Neuronal stem cell (in vitro differentiated cells): ENCODE measurements around the gene ATP2B3.

Experiments
- DNase-seq: peaks from one replicate; pipeline ENCODE4 v3.0.0-alpha.2; 2013; ENCODE audit warnings: low spot score
- H2AFZ ChIP-seq: one replicate; pipeline ENCODE4 v1.6.1; 2013; ENCODE audit warnings: mild to moderate bottlenecking, low read length, inconsistent platforms
- H2AK5ac ChIP-seq: 2 replicates; pipeline ENCODE4 v1.6.1; 2013; ENCODE audit warnings: low read depth, mild to moderate bottlenecking, inconsistent platforms, low read length, moderate library complexity, mixed read lengths
- H2BK120ac ChIP-seq: 2 replicates; pipeline ENCODE4 v1.6.1; 2013; ENCODE audit warnings: low read depth, mild to moderate bottlenecking, inconsistent platforms, low read length, moderate library complexity, mixed read lengths
- H2BK12ac ChIP-seq: one replicate; pipeline ENCODE4 v1.6.1; 2013; ENCODE audit warnings: low read length, inconsistent platforms
- H2BK15ac ChIP-seq: 2 replicates; pipeline ENCODE4 v1.6.1; 2013; ENCODE audit warnings: mild to moderate bottlenecking, low read length, inconsistent platforms, mixed read lengths
- H2BK5ac ChIP-seq: one replicate; pipeline ENCODE4 v1.6.1; 2013; ENCODE audit warnings: inconsistent platforms, mild to moderate bottlenecking, low read length, moderate library complexity
- H3K14ac ChIP-seq: one replicate; pipeline ENCODE4 v1.6.1; 2013; ENCODE audit warnings: low read length, inconsistent platforms
- H3K18ac ChIP-seq: 2 replicates; pipeline ENCODE4 v1.6.1; 2013; ENCODE audit warnings: low read length, inconsistent platforms
- H3K23ac ChIP-seq: 2 replicates; pipeline ENCODE4 v1.6.1; 2013; ENCODE audit warnings: low read depth, mild to moderate bottlenecking, mixed read lengths, low read length, inconsistent platforms; ENCODE audit not compliant: poor library complexity
- H3K27ac ChIP-seq: replicated peaks from 3 replicates; pipeline ENCODE4 v1.5.1; 2013; ENCODE audit warnings: low read length, inconsistent platforms
- H3K27me3 ChIP-seq, 3 experiments: 2 replicates each; pipeline ENCODE4 v1.6.1; 2013; ENCODE audit warnings: low read length in 3 of 3, mild to moderate bottlenecking in 2 of 3, inconsistent platforms in 1 of 3, low read depth in 1 of 3, mixed read lengths in 1 of 3, moderate library complexity in 1 of 3; ENCODE audit not compliant: control insufficient read depth in 3 of 3, insufficient read depth in 3 of 3
- H3K36me3 ChIP-seq, 2 donors: replicated peaks in 1 of 2; 2 replicates each; pipeline ENCODE4 v1.6.1; 2013; ENCODE audit warnings: low read length in 2 of 2; ENCODE audit not compliant: control insufficient read depth in 2 of 2, insufficient read depth in 2 of 2
- H3K4ac ChIP-seq: 2 replicates; pipeline ENCODE4 v1.6.1; 2013; ENCODE audit warnings: inconsistent platforms, mild to moderate bottlenecking, low read length, moderate library complexity
- H3K4me1 ChIP-seq, 2 donors: 1 replicate in 1 of 2; 2 replicates in 1 of 2; pipeline ENCODE4 v1.6.1; 2013; ENCODE audit warnings: low read length in 2 of 2, low read depth in 1 of 2; ENCODE audit not compliant: control insufficient read depth in 2 of 2, insufficient read depth in 1 of 2
- H3K4me2 ChIP-seq: one replicate; pipeline ENCODE4 v1.6.1; 2013; ENCODE audit warnings: mild to moderate bottlenecking, low read length, inconsistent platforms; ENCODE audit not compliant: insufficient read depth, poor library complexity, severe bottlenecking
- H3K4me3 ChIP-seq, 2 donors: 2 replicates each; pipeline ENCODE4 v1.5.1; 2013; ENCODE audit warnings: low read length in 2 of 2, mild to moderate bottlenecking in 2 of 2, inconsistent platforms in 1 of 2, moderate library complexity in 1 of 2
- H3K79me1 ChIP-seq: one replicate; pipeline ENCODE4 v1.6.1; 2013; ENCODE audit warnings: low read depth, mild to moderate bottlenecking, inconsistent platforms, low read length, moderate library complexity
- H3K9ac ChIP-seq: one replicate; pipeline ENCODE4 v1.6.1; 2013; ENCODE audit warnings: mild to moderate bottlenecking, low read depth, low read length, inconsistent platforms; ENCODE audit not compliant: poor library complexity
- H3K9me3 ChIP-seq, 2 donors: replicated peaks in 1 of 2; 2 replicates each; pipeline versions ENCODE3 to v1.6.1; 2013; ENCODE audit warnings: low read length in 2 of 2, mild to moderate bottlenecking in 2 of 2, inconsistent platforms in 1 of 2, low read depth in 1 of 2, mixed read lengths in 1 of 2, moderate library complexity in 1 of 2; ENCODE audit not compliant: control insufficient read depth in 2 of 2, insufficient read depth in 1 of 2
- H4K8ac ChIP-seq: one replicate; pipeline ENCODE4 v1.6.1; 2013; ENCODE audit warnings: low read depth, mild to moderate bottlenecking, inconsistent platforms, low read length, moderate library complexity
- H4K91ac ChIP-seq: one replicate; pipeline ENCODE4 v1.6.1; 2013; ENCODE audit warnings: low read length, low read depth, mild to moderate bottlenecking, inconsistent platforms; ENCODE audit not compliant: poor library complexity
- WGBS, 2 donors: extraction: QIAGEN DNeasy Blood & Tissue Kit; methylation state at CpG; one replicate each; pipeline ENCODE4 v1.1.7; 2013; ENCODE audit warnings: missing lambda C conversion rate in 2 of 2, mixed read lengths in 1 of 2; ENCODE audit not compliant: insufficient read length in 2 of 2, insufficient replicate concordance in 1 of 2; ENCODE audit errors: extremely low coverage in 2 of 2; 5-methylcytosine and 5-hydroxymethylcytosine counted together

Gene ATP2B3

DNA sequence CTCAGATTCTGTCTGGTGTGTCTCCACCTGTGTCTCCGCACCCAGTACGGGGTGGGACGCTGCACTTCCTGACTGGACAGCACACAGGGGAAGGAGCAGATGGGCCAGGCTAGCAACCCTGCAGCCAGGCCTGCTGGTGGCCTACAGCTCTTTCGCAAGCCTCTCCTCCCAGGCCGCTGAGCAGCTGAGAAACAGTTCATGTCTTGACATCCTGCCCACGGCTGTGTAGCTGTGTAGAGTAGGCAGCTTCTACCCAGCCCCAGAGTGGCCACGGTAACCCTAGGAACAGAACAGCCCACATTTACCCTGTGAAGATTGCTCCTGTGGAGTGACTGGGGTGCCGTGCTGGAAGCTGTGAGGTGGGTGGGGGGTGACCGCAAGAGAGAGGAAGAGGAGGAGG lies 42.6 kb downstream of the ATP2B3 start:
- no peak overlapping the region for H3K14ac ChIP-seq
- H3K4ac ChIP-seq = no peak overlapping the region
- H4K8ac ChIP-seq = no peak overlapping the region
- H3K9me3 ChIP-seq = no peaks in the 10 kb centered on the region
- no peak overlapping the region for H3K4me2 ChIP-seq
- no peaks in the 10 kb centered on the region for H3K79me1 ChIP-seq
- H3K4me1 ChIP-seq = peaks cover 0 to 2% of the 10 kb centered on the region in 2 donors
- no peaks in the 10 kb centered on the region for H3K36me3 ChIP-seq
- peaks cover 0 to 68% (median 0%) of the 10 kb centered on the region in 3 experiments for H3K27me3 ChIP-seq
- no peak overlapping the region for H3K4me3 ChIP-seq
- H3K9ac ChIP-seq = no peak overlapping the region
- H2BK12ac ChIP-seq = no peak overlapping the region
- no peak overlapping the region for H2BK5ac ChIP-seq
- no peak overlapping the region for H2AK5ac ChIP-seq
- no peak overlapping the region for H3K23ac ChIP-seq
- H3K27ac ChIP-seq = no peak overlapping the region
- no peak overlapping the region for H2BK120ac ChIP-seq
- no CpG with 5 or more reads among the region's 9 CpGs for WGBS, 2 donors
- H2AFZ ChIP-seq = no peak overlapping the region
- H2BK15ac ChIP-seq = no peak overlapping the region
- no peak overlapping the region for H4K91ac ChIP-seq
- H3K18ac ChIP-seq = no peak overlapping the region
- DNase-seq = no peak

DNA sequence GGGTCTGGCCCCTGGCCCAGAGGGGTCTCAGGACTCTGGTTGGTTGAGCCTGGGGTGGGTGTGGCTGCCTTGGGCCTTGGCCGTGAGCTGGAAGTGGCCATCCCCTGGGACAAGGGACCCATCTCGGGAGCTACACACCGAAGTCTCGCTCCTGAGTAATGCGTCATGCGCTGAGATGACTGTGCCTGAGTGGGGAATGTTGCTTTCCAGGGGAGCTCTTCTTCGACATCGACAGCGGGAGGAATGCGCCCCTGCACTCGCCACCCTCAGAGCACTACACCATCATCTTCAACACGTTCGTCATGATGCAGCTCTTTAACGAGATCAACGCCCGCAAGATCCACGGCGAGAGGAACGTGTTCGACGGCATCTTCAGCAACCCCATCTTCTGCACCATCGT lies 43.0 kb downstream of the ATP2B3 start:
- Histone ChIP-seq H2AFZ (no peak overlapping the region), H3K4me3 (no peak overlapping the region), H3K4me1 (no peaks in the 10 kb centered on the region), H3K23ac (no peak overlapping the region), H2BK5ac (no peak overlapping the region), H3K4me2 (no peak overlapping the region), H3K9me3 (no peaks in the 10 kb centered on the region), H2BK12ac (no peak overlapping the region), H3K27ac (no peak overlapping the region), H3K79me1 (no peaks in the 10 kb centered on the region), H2BK120ac (no peak overlapping the region), H3K9ac (no peak overlapping the region), H3K14ac (no peak overlapping the region), H3K18ac (no peak overlapping the region), H4K8ac (no peak overlapping the region), H3K36me3 (no peaks in the 10 kb centered on the region), H2AK5ac (no peak overlapping the region), H2BK15ac (no peak overlapping the region), H3K4ac (no peak overlapping the region), H4K91ac (no peak overlapping the region), H3K27me3 (peaks cover 0 to 69% (median 0%) of the 10 kb centered on the region in 3 experiments)
- no CpG with 5 or more reads among the region's 22 CpGs for WGBS, 2 donors
- DNase-seq = no peak

DNA sequence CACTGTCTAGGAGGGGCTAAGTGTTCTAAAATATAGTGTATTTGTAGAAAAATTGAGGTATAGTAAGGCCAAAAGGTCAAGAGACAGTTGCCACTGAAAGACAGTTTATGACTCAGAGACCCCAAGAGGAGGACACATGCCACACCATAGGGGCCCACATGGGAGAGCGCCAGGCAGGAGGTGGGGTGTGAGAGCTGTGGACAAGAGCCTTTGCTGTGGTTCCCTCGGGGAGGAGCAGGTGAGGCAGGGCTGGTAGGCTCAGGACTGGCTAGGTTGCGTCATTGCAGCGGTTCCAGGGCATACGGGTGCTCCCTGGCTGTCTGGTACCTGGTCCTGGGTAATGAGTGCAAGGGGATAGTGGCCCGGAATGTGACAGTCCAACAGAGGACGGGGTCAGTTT lies 43.9 kb downstream of the ATP2B3 start:
- H2AK5ac ChIP-seq = no peak overlapping the region
- H3K79me1 ChIP-seq = no peaks in the 10 kb centered on the region
- H2AFZ ChIP-seq = no peak overlapping the region
- no peak for DNase-seq
- no peak overlapping the region for H2BK5ac ChIP-seq
- WGBS, 2 donors = no CpG with 5 or more reads among the region's 7 CpGs
- no peak overlapping the region for H3K4me2 ChIP-seq
- no peak overlapping the region for H3K4me3 ChIP-seq
- H2BK12ac ChIP-seq = no peak overlapping the region
- no peaks in the 10 kb centered on the region for H3K36me3 ChIP-seq
- no peak overlapping the region for H4K8ac ChIP-seq
- peaks cover 2% of the 10 kb centered on the region in 2 donors for H3K4me1 ChIP-seq
- H3K9ac ChIP-seq = no peak overlapping the region
- H2BK120ac ChIP-seq = no peak overlapping the region
- no peak overlapping the region for H3K14ac ChIP-seq
- H4K91ac ChIP-seq = no peak overlapping the region
- no peak overlapping the region for H3K18ac ChIP-seq
- H2BK15ac ChIP-seq = no peak overlapping the region
- H3K4ac ChIP-seq = no peak overlapping the region
- H3K27me3 ChIP-seq = peaks cover 0 to 66% (median 0%) of the 10 kb centered on the region in 3 experiments
- no peak overlapping the region for H3K27ac ChIP-seq
- H3K23ac ChIP-seq = no peak overlapping the region
- no peaks in the 10 kb centered on the region for H3K9me3 ChIP-seq

DNA sequence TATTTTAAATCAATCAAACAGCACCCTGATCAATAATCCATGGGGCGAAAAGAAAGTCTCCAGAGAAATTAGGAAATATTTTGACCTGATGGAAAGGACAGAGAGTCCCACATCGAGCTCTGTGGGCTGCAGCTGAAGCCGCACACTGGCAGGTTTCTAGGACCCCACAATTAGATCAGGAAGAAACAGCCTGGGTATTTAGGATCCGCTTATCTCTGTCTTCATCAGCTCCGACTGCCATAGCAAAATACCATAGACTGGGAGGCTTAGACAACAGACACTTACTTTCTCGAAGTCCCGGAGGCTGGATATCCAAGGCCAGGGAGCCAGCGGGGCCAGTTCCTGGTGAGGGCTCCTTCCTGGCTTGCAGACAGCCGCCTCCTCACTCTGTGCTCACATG lies 45.1 kb downstream of the ATP2B3 start:
- Histone ChIP-seq H3K4ac (no peak overlapping the region), H3K36me3 (no peaks in the 10 kb centered on the region), H3K27me3 (peaks cover 0 to 65% (median 0%) of the 10 kb centered on the region in 3 experiments), H3K4me3 (no peak overlapping the region), H2BK12ac (no peak overlapping the region), H4K91ac (no peak overlapping the region), H3K9me3 (no peaks in the 10 kb centered on the region), H2AK5ac (no peak overlapping the region), H3K4me2 (no peak overlapping the region), H4K8ac (no peak overlapping the region), H3K79me1 (no peaks in the 10 kb centered on the region), H3K14ac (no peak overlapping the region), H2BK120ac (no peak overlapping the region), H2AFZ (no peak overlapping the region), H3K9ac (no peak overlapping the region), H3K4me1 (peaks cover 2% of the 10 kb centered on the region in 2 donors), H2BK15ac (no peak overlapping the region), H3K18ac (no peak overlapping the region), H3K27ac (no peak overlapping the region), H3K23ac (no peak overlapping the region), H2BK5ac (no peak overlapping the region)
- WGBS, 2 donors = no CpG with 5 or more reads among the region's 9 CpGs
- DNase-seq = no peak
